Type B pancreatic cell (in vitro differentiated cells): Measurements from ENCODE around the gene MYO10. TPM values are rescaled to one million over a fixed set of nuclear protein-coding genes. Genes with fewer than 3 reads are reported as not detected.
"Not testable (repeated sequence)": the region's sequence is repeated elsewhere in the genome, so short reads cannot be mapped to it uniquely, and the experiment has no call there.

ENCODE experiments used
- DNase-seq: peaks from one replicate; pipeline ENCODE4 v3.0.0; 2021; ENCODE audit warnings: mixed read lengths; ENCODE audit not compliant: unreplicated experiment; ENCODE audit errors: extremely low spot score
- H3K27ac Mint-ChIP-seq: 2 replicates; pipeline ENCODE4 v1.8.0; 2021; ENCODE audit warnings: mild to moderate bottlenecking, mixed read lengths
- H3K27me3 Mint-ChIP-seq: 2 replicates; pipeline ENCODE4 v1.8.0; 2021; ENCODE audit warnings: mixed read lengths
- H3K36me3 Mint-ChIP-seq: 2 replicates; pipeline ENCODE4 v1.8.0; 2021; ENCODE audit warnings: mixed read lengths
- H3K4me1 Mint-ChIP-seq: one replicate; pipeline ENCODE4 v1.8.0; 2021; ENCODE audit warnings: mixed read lengths; ENCODE audit not compliant: unreplicated experiment
- H3K4me3 Mint-ChIP-seq: 2 replicates; pipeline ENCODE4 v1.8.0; 2021; ENCODE audit warnings: mild to moderate bottlenecking, mixed read lengths
- H3K9me3 Mint-ChIP-seq: 2 replicates; pipeline ENCODE4 v1.8.0; 2021; ENCODE audit warnings: mixed read lengths
- total RNA-seq: library from RNA; stranded (reverse); gene quantifications from 2 replicates; pipeline ENCODE4 v1.2.1, GENCODE V29; 2021; ENCODE audit warnings: low replicate concordance
- TF ChIP-seq, protein P1 (sequence below): fragments of 200-600 bp; sonication (generic); conservative IDR thresholded peaks from 2 replicates; pipeline ENCODE4 v1.5.0; 2021; ENCODE audit warnings: antibody characterized with exemption, mild to moderate bottlenecking

MYO10 gene
- total RNA-seq, 1 donor from 2014 or later, result 52.5 TPM

DNA sequence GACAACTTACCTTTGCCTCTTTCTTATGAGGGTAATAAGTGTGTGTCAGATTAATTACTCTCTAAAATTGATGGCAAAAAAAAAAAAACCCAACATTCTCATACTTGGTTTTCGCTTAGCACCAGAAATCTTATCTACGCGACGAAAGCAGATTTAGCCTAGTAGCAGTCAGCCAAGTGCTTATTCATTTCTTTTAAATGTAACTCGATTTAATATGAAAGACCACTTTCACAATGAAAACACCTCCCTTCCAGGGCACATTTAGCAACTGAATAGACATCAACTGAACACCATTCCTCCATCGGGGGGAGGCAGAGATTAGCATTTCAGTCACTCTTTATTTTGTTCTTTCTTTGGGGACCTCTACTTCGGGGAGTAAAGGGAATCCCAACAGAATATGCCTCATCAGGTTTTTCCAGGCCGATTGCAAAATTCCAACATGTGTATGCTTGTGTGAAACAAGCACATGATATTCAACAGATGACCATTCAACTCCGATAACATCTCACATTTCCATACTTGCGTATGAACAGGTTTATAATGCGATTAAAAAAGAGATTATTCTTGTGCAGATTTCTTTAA lies 195.2 kb downstream of the MYO10 start:
- TF ChIP-seq, protein P1, sequence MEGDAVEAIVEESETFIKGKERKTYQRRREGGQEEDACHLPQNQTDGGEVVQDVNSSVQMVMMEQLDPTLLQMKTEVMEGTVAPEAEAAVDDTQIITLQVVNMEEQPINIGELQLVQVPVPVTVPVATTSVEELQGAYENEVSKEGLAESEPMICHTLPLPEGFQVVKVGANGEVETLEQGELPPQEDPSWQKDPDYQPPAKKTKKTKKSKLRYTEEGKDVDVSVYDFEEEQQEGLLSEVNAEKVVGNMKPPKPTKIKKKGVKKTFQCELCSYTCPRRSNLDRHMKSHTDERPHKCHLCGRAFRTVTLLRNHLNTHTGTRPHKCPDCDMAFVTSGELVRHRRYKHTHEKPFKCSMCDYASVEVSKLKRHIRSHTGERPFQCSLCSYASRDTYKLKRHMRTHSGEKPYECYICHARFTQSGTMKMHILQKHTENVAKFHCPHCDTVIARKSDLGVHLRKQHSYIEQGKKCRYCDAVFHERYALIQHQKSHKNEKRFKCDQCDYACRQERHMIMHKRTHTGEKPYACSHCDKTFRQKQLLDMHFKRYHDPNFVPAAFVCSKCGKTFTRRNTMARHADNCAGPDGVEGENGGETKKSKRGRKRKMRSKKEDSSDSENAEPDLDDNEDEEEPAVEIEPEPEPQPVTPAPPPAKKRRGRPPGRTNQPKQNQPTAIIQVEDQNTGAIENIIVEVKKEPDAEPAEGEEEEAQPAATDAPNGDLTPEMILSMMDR, result no peak
- H3K4me1 Mint-ChIP-seq, result peaks cover 43% of the 10 kb centered on the region

GRCh38 chr5:16740066-16740810 lies 195.8 kb downstream of the MYO10 start:
- TF ChIP-seq, protein P1, result no peak
- Mint-ChIP-seq H3K9me3 (no peaks in the 10 kb centered on the region), H3K4me1 (peaks cover 49% of the 10 kb centered on the region), H3K36me3 (peaks cover 8% of the 10 kb centered on the region), H3K27me3 (no peaks in the 10 kb centered on the region), H3K4me3 (peak overlapping the region; percentile 65), H3K27ac (peak overlapping the region; percentile 27)
- no peak for DNase-seq

More for the DNA sequence above, 195.2 kb downstream of the MYO10 start:
- no peaks in the 10 kb centered on the region for H3K27me3 Mint-ChIP-seq
- H3K9me3 Mint-ChIP-seq, result no peaks in the 10 kb centered on the region
- H3K36me3 Mint-ChIP-seq, result peaks cover 8% of the 10 kb centered on the region
- peak overlapping the region; percentile 27 for H3K27ac Mint-ChIP-seq
- H3K4me3 Mint-ChIP-seq, result peak overlapping the region; percentile 65
- DNase-seq, result no peak

GRCh38 chr5:16738393-16738792 lies 197.7 kb downstream of the MYO10 start:
- not testable (repeated sequence) for H3K9me3 Mint-ChIP-seq, H3K36me3 Mint-ChIP-seq, H3K27me3 Mint-ChIP-seq, DNase-seq
- Mint-ChIP-seq H3K4me3 (peak overlapping the region; percentile 64), H3K4me1 (peaks cover 64% of the 10 kb centered on the region), H3K27ac (peak overlapping the region; percentile 65)

DNA sequence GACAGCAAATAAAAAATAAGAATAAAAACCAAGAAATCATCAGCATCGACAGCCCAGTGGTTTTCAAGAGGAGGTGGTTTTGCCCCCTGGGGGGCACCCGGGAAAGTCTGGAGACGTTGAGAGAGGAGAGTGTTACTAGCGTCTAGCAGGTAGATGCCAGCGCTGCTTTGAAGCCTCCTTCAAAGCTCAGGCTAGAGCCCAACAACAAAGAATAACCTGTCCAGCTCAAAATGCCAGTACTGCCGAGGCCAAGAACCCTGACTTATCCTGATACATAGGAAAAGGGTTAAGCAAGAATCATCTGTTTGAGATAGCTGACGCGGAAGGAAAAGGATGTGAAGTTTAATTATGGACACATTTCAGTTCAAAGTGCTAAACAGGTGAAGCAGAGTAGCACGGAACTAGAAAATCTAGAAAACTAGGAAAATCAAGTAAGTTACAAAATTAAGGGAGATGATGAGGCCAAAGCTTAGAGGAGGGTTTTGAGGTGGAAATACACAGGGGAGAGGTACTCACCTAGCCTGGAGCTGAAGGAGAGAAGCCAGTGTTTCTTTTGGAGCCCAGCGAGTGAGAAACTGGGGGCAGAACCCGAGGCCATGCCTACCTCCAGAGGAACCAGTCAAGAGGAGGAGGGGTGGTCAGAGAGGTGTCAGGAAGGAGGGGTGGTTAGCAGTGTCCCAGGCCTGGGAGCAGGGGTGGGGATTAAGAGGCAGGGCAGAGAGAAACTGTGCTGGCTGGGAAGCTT lies 198.3 kb downstream of the MYO10 start:
- DNase-seq, result no peak
- H3K4me3 Mint-ChIP-seq, result peak overlapping the region; percentile 64
- H3K4me1 Mint-ChIP-seq, result peaks cover 66% of the 10 kb centered on the region

DNA sequence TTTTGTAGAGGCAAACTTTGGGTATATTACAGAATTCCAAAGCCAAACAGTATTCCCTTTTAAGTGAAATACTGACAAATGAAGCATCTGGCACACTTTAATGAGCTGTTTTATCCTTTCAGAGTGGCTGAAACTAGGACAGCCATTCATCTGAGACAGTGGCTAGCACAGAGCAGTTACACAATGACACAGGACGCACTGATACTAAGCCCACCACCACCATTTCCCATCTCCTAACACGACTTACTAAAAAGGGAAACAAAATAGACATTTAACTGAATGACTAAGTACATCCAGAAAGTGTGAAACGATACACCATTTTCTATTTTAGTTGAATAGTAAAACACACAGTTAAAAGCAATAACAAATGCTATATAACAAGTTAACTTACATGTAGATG lies 198.9 kb downstream of the MYO10 start:
- H3K9me3 Mint-ChIP-seq, result no peaks in the 10 kb centered on the region
- no peak for DNase-seq
- H3K4me1 Mint-ChIP-seq, result peaks cover 66% of the 10 kb centered on the region
- TF ChIP-seq, protein P1, result no peak
- H3K27me3 Mint-ChIP-seq, result no peaks in the 10 kb centered on the region
- H3K27ac Mint-ChIP-seq, result peak overlapping the region; percentile 65
- H3K36me3 Mint-ChIP-seq, result peaks cover 14% of the 10 kb centered on the region
- H3K4me3 Mint-ChIP-seq, result peak overlapping the region; percentile 64

More for the DNA sequence above, 198.3 kb downstream of the MYO10 start:
- H3K36me3 Mint-ChIP-seq, result peaks cover 11% of the 10 kb centered on the region
- H3K9me3 Mint-ChIP-seq, result no peaks in the 10 kb centered on the region
- TF ChIP-seq, protein P1, result no peak
- H3K27me3 Mint-ChIP-seq, result no peaks in the 10 kb centered on the region
- peak overlapping the region; percentile 65 for H3K27ac Mint-ChIP-seq
